HG03175 (cell line): ENCODE measurements around the gene FARP1.

ENCODE experiments used
- ATAC-seq: cut with Tn5 transposase; IDR thresholded peaks from one replicate; pipeline ENCODE4 v1.9.1; 2021; ENCODE audit warnings: mild to moderate bottlenecking, moderate library complexity; ENCODE audit not compliant: unreplicated experiment

The FARP1 gene

GRCh38 chr13:98301721-98302120 is 158.8 kb downstream of the FARP1 start:
- no peak for ATAC-seq

GRCh38 chr13:98303858-98304257 is 161.0 kb downstream of the FARP1 start:
- ATAC-seq, result no peak

- no peak for ATAC-seq
Measured at GRCh38 chr13:98305670-98306069, 162.8 kb downstream of the FARP1 start.

- ATAC-seq, result no peak
Measured at GRCh38 chr13:98307463-98308085, 164.7 kb downstream of the FARP1 start.

GRCh38 chr13:98308086-98308911 is 165.4 kb downstream of the FARP1 start:
- no peak for ATAC-seq

- ATAC-seq, result no peak
Measured at GRCh38 chr13:98309569-98310335, 166.9 kb downstream of the FARP1 start.

- no peak for ATAC-seq
Measured at GRCh38 chr13:98310485-98311199, 167.7 kb downstream of the FARP1 start.

GRCh38 chr13:98311200-98311548 is 168.3 kb downstream of the FARP1 start:
- ATAC-seq, result no peak

GRCh38 chr13:98312606-98313005 is 169.7 kb downstream of the FARP1 start:
- no peak for ATAC-seq

GRCh38 chr13:98313023-98313921 is 170.4 kb downstream of the FARP1 start:
- ATAC-seq, result no peak

GRCh38 chr13:98313922-98314292 is 171.0 kb downstream of the FARP1 start:
- no peak for ATAC-seq

GRCh38 chr13:98315466-98315865 is 172.6 kb downstream of the FARP1 start:
- ATAC-seq, result no peak

GRCh38 chr13:98315902-98316301 is 173.0 kb downstream of the FARP1 start:
- no peak for ATAC-seq

GRCh38 chr13:98317573-98318171 is 174.8 kb downstream of the FARP1 start:
- ATAC-seq, result no peak

- ATAC-seq, result no peak
Measured at GRCh38 chr13:98318263-98318878, 175.5 kb downstream of the FARP1 start.

GRCh38 chr13:98320561-98321105 is 177.7 kb downstream of the FARP1 start:
- no peak for ATAC-seq

- ATAC-seq, result no peak
Measured at GRCh38 chr13:98321395-98321794, 178.5 kb downstream of the FARP1 start.

- no peak for ATAC-seq
Measured at GRCh38 chr13:98322091-98322718, 179.3 kb downstream of the FARP1 start.

- no peak for ATAC-seq
Measured at GRCh38 chr13:98324105-98324504, 181.2 kb downstream of the FARP1 start.
